B cell (primary cell): ENCODE data around the gene CHST10. TPM values are rescaled to one million over a fixed set of nuclear protein-coding genes. Genes with fewer than 3 reads are reported as not detected.

ENCODE experiments used
- ATAC-seq: fragments of 200-7000 bp; cut with Tn5 transposase; one replicate; pipeline ENCODE4 v1.10.0; 2021; ENCODE audit warnings: low read depth, mild to moderate bottlenecking, moderate number of reproducible peaks, moderate library complexity
- CTCF ChIA-PET: fragments of 350-600 bp; sonication (Branson Sonifier 250); formaldehyde crosslinking; loops from one replicate; lab custom pipeline; 2021; ENCODE audit warnings: antibody characterized with exemption, inconsistent platforms; lab: Charles Lee
- POLR2A ChIA-PET: fragments of 350-600 bp; sonication (Branson Sonifier 250); formaldehyde crosslinking; loops from one replicate; lab custom pipeline; 2021; ENCODE audit warnings: antibody characterized with exemption; lab: Charles Lee
- DNase-seq: peaks from one replicate; pipeline ENCODE4 v3.0.0; 2013
- H2AFZ ChIP-seq: 2 replicates; pipeline ENCODE4 v1.6.1; 2012; ENCODE audit warnings: mild to moderate bottlenecking, low read depth, low read length; ENCODE audit not compliant: insufficient read depth, poor library complexity, severe bottlenecking
- H3K27ac ChIP-seq, 2 donors: 1 replicate in 1 of 2; 2 replicates in 1 of 2; pipeline ENCODE4 v1.5.1; 2012 to 2013; ENCODE audit warnings: low read length in 2 of 2, mild to moderate bottlenecking in 2 of 2, moderate library complexity in 1 of 2
- H3K27me3 ChIP-seq, 4 experiments: fragments of 200-600 bp in 1 of 4; sonication (generic) in 1 of 4; replicated peaks in 1 of 4; 1 replicate in 2 of 4; 2 replicates in 2 of 4; pipeline versions ENCODE4 v1.6.1 to v1.7.0; 2013 to 2016; ENCODE audit warnings: low read length in 3 of 4, mild to moderate bottlenecking in 2 of 4, mixed read lengths in 1 of 4, moderate library complexity in 1 of 4; ENCODE audit not compliant: insufficient read depth in 4 of 4, control insufficient read depth in 3 of 4; ENCODE audit errors: control extremely low read depth in 1 of 4
- H3K36me3 ChIP-seq, 2 experiments: replicated peaks in 1 of 2; 1 replicate in 1 of 2; 2 replicates in 1 of 2; pipeline versions ENCODE4 v1.6.1 to v1.7.1; 2013; ENCODE audit warnings: low read length in 1 of 2; ENCODE audit not compliant: insufficient read depth in 2 of 2, control insufficient read depth in 1 of 2; ENCODE audit errors: control extremely low read depth in 1 of 2, extremely low read depth in 1 of 2
- H3K4me1 ChIP-seq, 2 donors: fragments of 200-600 bp in 1 of 2; sonication (generic) in 1 of 2; 1 replicate in 1 of 2; 2 replicates in 1 of 2; pipeline versions ENCODE4 v1.5.1 to v1.6.1; 2013 to 2017; ENCODE audit warnings: low read length in 2 of 2; ENCODE audit not compliant: control insufficient read depth in 2 of 2, insufficient read depth in 2 of 2
- H3K4me2 ChIP-seq: replicated peaks from 2 replicates; pipeline ENCODE3; 2012; ENCODE audit warnings: mild to moderate bottlenecking, low read depth, low read length; ENCODE audit not compliant: poor library complexity, severe bottlenecking
- H3K4me3 ChIP-seq, 5 experiments: fragments of 200-600 bp in 1 of 5; sonication (generic) in 1 of 5; 1 replicate in 3 of 5; 2 replicates in 2 of 5; pipeline versions ENCODE4 v1.5.1 to v1.7.0; 2011 to 2016; ENCODE audit warnings: low read length in 4 of 5, mild to moderate bottlenecking in 4 of 5, low read depth in 2 of 5, control low read depth in 1 of 5, moderate library complexity in 1 of 5; ENCODE audit not compliant: insufficient read depth in 1 of 5; ENCODE audit errors: control extremely low read depth in 1 of 5, extremely low read depth in 1 of 5
- H3K79me2 ChIP-seq: fragments of 200-600 bp; sonication (generic); one replicate; pipeline ENCODE4 v1.6.0; 2016; ENCODE audit warnings: low read length; ENCODE audit not compliant: control insufficient read depth, insufficient read depth
- H3K9ac ChIP-seq: fragments of 200-600 bp; sonication (generic); 2 replicates; pipeline ENCODE4 v1.6.1; 2017; ENCODE audit warnings: mild to moderate bottlenecking, low read length, moderate library complexity
- H3K9me3 ChIP-seq, 3 donors: one replicate each; pipeline versions ENCODE4 v1.6.1 to v1.7.1; 2013; ENCODE audit warnings: low read length in 2 of 3; ENCODE audit not compliant: control insufficient read depth in 2 of 3, insufficient read depth in 1 of 3; ENCODE audit errors: control extremely low read depth in 1 of 3
- H4K20me1 ChIP-seq: 2 replicates; pipeline ENCODE4 v1.6.0; 2012; ENCODE audit warnings: mild to moderate bottlenecking, low read length; ENCODE audit not compliant: insufficient read depth, control insufficient read depth, poor library complexity, severe bottlenecking
- H3K27ac Mint-ChIP-seq: one replicate; pipeline ENCODE4 v1.8.0; 2021; ENCODE audit warnings: mixed read lengths
- H3K27me3 Mint-ChIP-seq: one replicate; pipeline ENCODE4 v1.8.0; 2021; ENCODE audit warnings: mixed read lengths
- H3K4me1 Mint-ChIP-seq: one replicate; pipeline ENCODE4 v1.8.0; 2021; ENCODE audit warnings: mixed read lengths
- H3K4me3 Mint-ChIP-seq: one replicate; pipeline ENCODE4 v1.8.0; 2021; ENCODE audit warnings: mixed read lengths
- H3K9me3 Mint-ChIP-seq: one replicate; pipeline ENCODE4 v1.8.0; 2022; ENCODE audit warnings: mixed read lengths; ENCODE audit not compliant: insufficient read depth
- CTCF ChIP-seq: fragments of 200-600 bp; IDR thresholded peaks from one replicate; pipeline ENCODE4 v1.8.0; 2022; ENCODE audit warnings: antibody characterized with exemption, mild to moderate bottlenecking
- EZH2 ChIP-seq: IDR thresholded peaks from 2 replicates; pipeline ENCODE4 v1.6.1; 2012; ENCODE audit warnings: borderline replicate concordance, low read depth, mild to moderate bottlenecking, moderate library complexity, low read length; ENCODE audit not compliant: insufficient read depth, poor library complexity, severe bottlenecking
- WGBS: methylation state at CpG from one replicate; pipeline ENCODE4 v1.1.5; 2013; ENCODE audit warnings: missing lambda C conversion rate; ENCODE audit not compliant: insufficient coverage; 5-methylcytosine and 5-hydroxymethylcytosine counted together
- intact Hi-C: fragments of 100-400 bp; cut with micrococcal nuclease; formaldehyde crosslinking; loops from one replicate; pipeline ENCODE4 v1.10.0; 2022
- polyA plus RNA-seq: library from polyadenylated mRNA; depleted of rRNA; stranded (reverse); fragments of >200 nt; gene quantifications from 2 replicates; pipeline ENCODE4 v1.2.3, GENCODE V29; 2012
- total RNA-seq, 2 donors: library from RNA; stranded (reverse); fragments of 120-200 nt in 1 of 2; gene quantifications; 1 replicate in 1 of 2; 2 replicates in 1 of 2; pipeline versions ENCODE4 v1.2.3 to v1.2.4, GENCODE V29; 2013 to 2022

The CHST10 gene
- total and polyA plus RNA-seq, 2 donors (not counting 1 experiment from before 2014, with no cell fraction given) = 5.2 to 9.9 TPM

GRCh38 chr2:100383954-100384353 lies 33.5 kb downstream of the CHST10 start:
- H3K4me1 Mint-ChIP-seq = peaks cover 8% of the 10 kb centered on the region
- 90% methylated on average over 2 of the region's 5 CpGs for WGBS

More at GRCh38 chr2:100383954-100384353, 33.5 kb downstream of the CHST10 start:
- Histone ChIP-seq H3K79me2 (no peaks in the 10 kb centered on the region), H3K4me1 (peaks cover 0 to 6% of the 10 kb centered on the region in 2 donors), H3K27ac (no peak overlapping the region), H3K9me3 (no peaks in the 10 kb centered on the region), H3K4me2 (no peak overlapping the region), H4K20me1 (no peaks in the 10 kb centered on the region), H3K36me3 (no peaks in the 10 kb centered on the region), H3K27me3 (no peaks in the 10 kb centered on the region), H3K4me3 (no peak overlapping the region), H2AFZ (no peak overlapping the region), H3K9ac (no peak overlapping the region)
- CTCF ChIA-PET = interaction anchor here (1.7 to 1.8 kb wide), 2 partner anchors 17 to 121 kb away, joined by 3 to 10 read pairs; no protein-coding TSS in a partner anchor
- H3K9me3 Mint-ChIP-seq = no peaks in the 10 kb centered on the region
- H3K4me3 Mint-ChIP-seq = no peak overlapping the region
- no peaks in the 10 kb centered on the region for H3K27me3 Mint-ChIP-seq
- ATAC-seq (no peak), DNase-seq (no peak)
- intact Hi-C loops = loop anchor here (5.0 kb wide), 1 partner anchor 33 kb away; the partner anchor contains the start of gene CHST10
- POLR2A ChIA-PET = interaction anchor here (1.0 kb wide), 1 partner anchor 11 kb away, joined by 3 read pairs; no protein-coding TSS in a partner anchor
- no peak overlapping the region for H3K27ac Mint-ChIP-seq
- TF ChIP-seq EZH2 (no peak), CTCF (no peak)
